CD4-positive, alpha-beta T cell treated with Interleukin-17A for 1 hour (primary cell): ENCODE data around the gene INTS13.
"Not testable (repeated sequence)": the region's sequence is repeated elsewhere in the genome, so short reads cannot be mapped to it uniquely, and the experiment has no call there.

Source experiments
- DNase-seq: peaks from one replicate; pipeline ENCODE4 v3.0.0-alpha.2; 2020

The INTS13 gene, protein sequence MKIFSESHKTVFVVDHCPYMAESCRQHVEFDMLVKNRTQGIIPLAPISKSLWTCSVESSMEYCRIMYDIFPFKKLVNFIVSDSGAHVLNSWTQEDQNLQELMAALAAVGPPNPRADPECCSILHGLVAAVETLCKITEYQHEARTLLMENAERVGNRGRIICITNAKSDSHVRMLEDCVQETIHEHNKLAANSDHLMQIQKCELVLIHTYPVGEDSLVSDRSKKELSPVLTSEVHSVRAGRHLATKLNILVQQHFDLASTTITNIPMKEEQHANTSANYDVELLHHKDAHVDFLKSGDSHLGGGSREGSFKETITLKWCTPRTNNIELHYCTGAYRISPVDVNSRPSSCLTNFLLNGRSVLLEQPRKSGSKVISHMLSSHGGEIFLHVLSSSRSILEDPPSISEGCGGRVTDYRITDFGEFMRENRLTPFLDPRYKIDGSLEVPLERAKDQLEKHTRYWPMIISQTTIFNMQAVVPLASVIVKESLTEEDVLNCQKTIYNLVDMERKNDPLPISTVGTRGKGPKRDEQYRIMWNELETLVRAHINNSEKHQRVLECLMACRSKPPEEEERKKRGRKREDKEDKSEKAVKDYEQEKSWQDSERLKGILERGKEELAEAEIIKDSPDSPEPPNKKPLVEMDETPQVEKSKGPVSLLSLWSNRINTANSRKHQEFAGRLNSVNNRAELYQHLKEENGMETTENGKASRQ

DNA sequence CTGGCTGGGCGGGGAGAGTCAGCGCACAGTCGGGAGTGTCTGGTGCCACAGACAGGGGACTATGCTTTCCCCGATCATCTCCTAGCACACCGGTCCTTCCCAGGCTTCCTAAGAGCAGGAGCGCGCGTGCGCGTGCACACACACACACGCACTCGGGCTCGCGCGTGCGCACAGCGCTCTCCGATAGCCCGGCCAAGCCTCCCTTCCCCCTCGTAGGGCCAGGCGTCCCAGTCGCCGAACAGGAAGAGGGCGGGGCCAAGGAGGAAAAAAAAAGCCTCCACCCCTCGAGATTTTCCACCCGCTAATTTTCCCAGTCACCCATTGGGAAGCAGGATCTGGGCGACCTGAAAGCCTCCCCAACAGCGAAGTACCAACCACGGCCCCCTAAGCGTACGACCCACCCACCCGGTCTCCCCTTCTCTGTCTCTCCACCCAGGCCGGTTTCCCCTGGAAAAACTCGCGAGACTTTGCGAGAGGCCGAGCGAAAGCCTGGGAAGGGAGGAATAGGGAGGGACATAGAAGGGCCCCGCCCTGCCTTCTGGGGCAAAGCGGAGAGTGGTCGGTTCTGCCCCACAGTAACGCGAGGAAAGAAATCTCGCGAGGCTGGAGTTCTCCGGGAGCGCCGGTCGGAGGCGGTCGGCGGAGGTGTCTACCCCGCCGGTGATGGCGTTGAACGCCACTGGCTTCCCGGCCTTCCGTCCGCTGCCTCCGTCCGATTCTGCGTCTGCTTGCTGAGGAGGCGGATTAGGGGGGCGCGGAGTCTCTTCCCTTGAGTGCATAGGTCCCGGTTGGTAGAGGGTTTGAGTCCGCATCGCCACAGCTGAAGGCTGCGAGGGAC lies at the start of gene INTS13, which contains the start of gene FGFR1OP2:
Gene INTS13, minus strand, starts transcription at position 119 of the 838 bp plus-strand sequence. CDS start 1,178 bp downstream, outside the sequence.
Gene FGFR1OP2, plus strand, starts transcription at position 608 of the 838 bp plus-strand sequence. CDS start 15,689 bp downstream, outside the sequence.
- peak; percentile 98 for DNase-seq

DNA sequence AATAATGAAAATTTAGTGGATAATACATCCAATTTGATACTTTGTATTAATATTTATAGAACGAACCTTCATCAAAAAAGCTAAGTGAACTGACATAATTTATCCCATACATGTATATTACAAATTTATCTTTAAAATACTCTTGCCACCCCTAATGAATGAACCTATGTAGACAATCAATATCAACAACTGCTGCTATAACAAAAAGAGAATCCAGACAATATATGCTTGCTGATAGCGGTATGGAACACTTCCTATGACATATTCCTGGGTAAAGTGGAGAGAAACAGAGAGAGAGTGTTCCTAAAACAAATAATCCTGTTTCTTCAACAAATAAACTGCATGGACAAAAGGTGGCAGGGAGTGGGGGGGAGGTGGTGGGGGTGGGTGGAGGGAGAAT lies 45.1 kb upstream of the INTS13 start:
- no peak for DNase-seq

DNA sequence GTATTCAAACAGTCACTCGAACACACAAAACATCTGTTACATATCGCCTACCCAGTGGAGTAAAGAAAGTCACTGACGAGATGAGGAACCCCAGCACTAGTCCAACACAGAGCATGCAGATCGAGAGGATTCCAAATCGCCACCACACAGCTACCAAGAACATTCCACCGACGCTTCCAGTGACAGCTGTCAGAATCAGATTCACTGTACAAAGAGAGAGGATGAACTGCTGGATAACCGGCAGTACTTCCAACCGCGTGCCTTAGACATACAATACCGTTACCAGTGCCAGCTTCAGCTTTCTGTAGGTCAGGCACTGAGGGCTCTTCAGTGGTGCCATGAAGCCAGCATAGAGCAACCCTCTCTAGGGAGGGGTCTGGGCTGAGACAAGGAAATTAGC lies 42.0 kb upstream of the INTS13 start:
- DNase-seq: no peak

DNA sequence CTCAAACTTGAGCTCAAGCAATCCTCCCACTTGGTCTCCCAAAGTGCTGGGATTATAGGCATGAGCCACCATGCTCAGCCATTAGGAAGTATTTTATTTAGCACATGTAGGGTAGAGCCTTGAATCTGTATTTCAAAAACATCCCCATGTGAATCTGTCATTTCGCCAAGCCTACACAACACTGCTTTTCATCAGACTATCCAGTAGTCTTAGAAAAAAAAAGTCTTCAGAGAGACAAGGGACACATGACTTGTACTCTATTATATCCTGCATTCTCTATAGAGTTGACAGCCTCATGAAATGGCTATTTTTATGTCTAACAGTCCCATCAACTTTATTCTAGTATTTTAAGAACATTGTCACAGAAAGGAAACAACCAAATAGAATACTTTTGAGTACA lies 41.0 kb upstream of the INTS13 start:
- no peak for DNase-seq

DNA sequence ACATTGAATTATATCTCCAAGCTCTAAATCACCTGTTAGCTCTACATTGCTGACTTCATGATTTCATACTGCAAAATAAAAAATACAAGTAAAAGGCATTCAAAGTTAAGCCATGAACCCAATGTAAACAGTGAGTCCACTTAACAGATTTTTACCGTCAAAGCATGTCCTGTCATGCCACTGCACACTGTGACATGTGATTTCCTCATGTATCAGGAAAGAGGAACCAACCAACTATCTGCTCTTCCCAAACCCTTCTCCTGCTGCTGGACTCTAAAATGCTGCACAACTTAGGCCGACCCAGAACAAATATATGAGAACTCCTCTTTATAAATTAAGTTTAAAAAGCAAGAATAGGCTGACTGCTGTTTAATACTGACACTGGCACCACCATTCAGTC lies 38.9 kb upstream of the INTS13 start:
- no peak for DNase-seq

DNA sequence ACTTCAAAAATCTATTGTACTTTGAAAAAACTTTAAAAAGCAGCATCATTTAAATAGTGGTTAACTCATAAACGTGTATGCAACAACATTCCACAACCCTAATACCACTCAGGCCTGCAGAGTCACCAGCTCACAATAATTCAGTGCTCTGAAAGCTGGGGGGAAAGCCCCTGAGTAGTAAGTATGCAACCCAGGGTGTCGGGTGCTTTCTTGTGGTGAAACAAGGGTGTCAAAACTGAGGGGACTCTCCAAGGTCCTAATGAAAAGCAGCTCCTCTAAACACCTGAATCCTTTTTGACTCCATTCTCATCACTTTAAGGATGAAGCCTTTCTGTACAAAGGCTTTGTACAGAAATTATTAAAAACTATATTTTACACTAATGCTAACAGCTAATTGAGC lies 34.2 kb upstream of the INTS13 start:
- peak; percentile 79 for DNase-seq

DNA sequence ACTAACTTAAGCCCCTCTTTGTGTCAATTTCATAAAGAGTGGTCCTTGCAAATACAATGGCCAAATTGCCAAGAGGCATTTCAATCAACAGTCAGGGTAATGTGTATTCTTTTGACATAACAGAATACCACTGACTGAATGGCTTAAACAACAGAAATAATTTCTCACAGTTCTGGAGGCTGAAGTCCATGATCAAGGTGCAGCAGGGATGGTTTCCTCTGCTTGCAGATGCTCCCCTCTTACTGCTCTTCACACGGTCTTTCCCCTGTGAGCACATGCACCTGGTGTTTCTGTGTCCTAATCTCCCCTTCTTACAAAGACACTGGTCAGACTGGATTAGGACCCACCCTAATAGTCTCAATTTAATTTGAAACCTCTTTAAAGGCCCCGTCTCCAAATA lies 32.4 kb upstream of the INTS13 start:
- DNase-seq: no peak

DNA sequence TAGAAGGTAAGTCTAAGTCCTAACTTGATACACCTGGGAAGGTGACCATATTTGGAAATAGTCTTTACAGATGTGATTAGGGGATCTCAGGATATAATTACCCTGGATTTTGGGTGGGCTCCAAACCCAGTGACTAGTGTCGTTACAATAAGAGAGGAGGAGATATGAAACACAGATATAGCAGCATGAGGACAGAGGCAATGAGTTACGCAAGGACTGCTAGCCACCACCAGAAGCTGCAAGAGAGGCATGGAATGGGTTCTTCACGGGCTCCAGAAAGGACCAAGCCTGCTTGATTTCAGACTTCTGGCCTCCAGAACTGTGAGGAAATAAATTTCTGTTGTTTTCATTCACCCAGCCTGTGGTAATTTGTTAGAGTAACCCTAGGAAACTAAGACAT lies 29.1 kb upstream of the INTS13 start:
- no peak for DNase-seq

DNA sequence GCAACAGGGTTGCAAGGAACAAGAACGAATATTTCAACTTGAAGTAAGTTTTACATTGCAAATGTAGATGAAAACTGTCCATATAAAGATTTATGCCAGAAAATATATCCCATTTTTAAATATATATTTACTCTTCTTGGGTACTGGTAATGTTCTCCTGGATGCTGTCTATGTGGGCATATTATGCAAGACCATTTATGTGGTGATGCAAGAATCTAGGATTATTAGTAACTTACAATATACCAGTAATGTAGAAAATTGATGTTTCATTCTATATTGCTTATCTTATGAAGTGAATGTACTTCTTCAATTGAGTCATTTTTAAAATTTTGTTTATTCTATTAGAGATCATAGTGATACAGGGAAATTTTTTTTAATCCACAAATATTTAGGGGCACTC lies 25.6 kb upstream of the INTS13 start:
- DNase-seq: no peak

DNA sequence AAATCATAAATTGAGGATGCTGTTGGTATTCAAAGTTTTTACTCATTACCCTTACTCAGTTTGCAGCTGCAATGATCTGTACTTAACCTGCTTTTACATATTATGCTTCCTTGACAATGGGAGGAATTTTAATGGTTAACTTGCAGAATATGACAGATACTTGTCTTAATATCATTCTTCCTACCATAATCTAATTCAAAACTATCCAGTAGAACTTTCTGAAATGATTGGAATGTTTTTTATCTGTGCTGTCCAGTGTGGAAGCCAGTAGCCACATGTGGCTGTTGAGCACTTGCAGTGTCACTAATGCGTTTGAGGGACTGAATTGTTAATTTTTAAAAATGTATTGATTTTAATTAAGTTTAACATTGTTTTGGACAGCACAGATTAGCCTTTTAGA lies 24.0 kb upstream of the INTS13 start:
- DNase-seq: no peak

DNA sequence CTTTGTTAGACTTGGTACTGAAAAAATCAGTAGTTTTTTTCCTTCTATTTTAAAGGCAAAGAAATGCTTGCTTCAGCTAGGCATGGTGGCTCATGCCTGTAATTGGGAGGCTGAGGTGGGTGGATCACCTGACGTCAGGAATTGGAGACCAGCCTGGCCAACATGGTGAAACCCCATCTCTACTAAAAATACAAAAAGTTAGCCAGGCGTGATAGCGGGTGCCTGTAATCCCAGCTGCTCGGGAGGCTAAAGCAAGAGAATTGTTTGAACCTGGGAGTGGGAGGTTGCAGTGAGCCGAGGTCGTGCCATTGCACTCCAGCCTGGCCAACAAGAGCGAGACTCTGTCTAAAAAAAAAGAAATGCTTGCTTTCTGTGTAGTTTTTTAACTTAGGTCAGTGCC lies 23.6 kb upstream of the INTS13 start:
- not testable (repeated sequence) for DNase-seq

DNA sequence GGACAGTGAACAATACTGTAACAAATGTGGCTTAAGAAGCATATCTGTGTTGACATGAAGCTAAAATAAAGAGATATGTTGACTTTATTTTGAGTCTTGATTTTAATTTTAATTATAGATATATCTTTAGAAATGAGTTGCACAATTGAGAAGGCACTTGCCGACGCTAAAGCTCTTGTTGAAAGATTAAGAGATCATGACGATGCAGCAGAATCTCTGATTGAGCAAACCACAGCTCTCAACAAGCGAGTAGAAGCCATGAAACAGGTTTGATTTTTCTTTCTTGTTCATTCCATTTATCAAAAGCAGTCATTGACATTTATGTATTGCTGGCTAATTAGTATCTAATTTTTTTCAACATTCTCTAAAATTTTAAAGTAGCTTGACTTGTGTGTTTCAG lies 16.2 kb upstream of the INTS13 start:
- DNase-seq: no peak

DNA sequence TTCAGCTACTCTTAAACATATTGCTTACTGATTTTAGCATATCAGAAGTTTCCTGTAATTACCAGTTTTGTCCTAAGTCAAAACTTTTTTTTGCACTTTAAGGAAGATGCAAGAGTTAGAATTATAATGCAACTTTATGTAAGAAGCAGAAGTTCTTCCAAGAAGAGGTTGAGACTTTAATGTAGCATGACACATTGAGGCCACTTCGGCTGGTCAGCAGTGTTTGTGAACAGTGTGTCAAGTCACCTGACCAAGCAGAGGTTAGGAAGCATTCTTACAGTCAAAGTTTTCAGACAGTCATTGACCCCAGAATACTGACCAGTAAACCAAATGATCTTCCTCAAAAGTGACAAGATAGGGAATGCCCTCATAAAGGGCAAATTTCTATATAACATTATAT lies 15.7 kb upstream of the INTS13 start:
- no peak for DNase-seq

DNA sequence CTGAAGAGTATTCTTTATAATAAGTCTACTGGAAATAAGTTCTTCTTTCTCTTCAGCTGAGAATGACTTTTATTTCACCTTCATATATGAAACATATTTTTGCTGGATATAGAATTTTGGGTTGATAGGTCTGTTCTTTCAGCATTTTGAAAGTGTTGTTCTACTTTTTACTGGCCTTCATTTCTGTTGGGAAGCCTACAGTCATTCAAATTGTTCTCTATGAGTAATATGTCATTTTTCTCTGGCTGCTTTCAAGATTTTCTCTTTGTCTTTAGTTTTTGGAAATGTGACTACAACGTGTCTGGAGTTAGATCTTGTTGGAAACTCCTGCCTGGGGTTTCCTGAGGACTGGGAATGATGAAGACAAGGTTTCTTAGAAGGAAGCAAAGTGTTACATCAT lies 10.5 kb upstream of the INTS13 start:
- DNase-seq: no peak

DNA sequence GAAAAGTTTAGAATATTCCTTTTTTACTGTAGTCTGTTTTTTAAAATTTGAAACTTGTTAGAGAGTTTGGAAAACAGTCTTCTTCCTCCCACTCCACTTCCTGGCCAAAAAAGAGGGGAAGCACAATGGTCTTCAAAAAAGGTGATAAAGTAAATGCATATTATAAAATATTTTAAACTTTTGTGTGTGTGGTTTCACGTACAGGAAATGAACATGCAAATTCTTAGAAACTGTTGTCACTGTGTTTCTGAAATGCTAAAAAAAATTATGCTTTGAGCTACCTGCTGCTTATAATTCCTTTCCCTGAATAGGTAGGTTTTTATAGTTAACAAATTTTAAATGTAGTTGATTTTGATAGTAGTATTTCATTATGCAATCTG lies 3.4 kb upstream of the INTS13 start:
- DNase-seq: peak; percentile 50

DNA sequence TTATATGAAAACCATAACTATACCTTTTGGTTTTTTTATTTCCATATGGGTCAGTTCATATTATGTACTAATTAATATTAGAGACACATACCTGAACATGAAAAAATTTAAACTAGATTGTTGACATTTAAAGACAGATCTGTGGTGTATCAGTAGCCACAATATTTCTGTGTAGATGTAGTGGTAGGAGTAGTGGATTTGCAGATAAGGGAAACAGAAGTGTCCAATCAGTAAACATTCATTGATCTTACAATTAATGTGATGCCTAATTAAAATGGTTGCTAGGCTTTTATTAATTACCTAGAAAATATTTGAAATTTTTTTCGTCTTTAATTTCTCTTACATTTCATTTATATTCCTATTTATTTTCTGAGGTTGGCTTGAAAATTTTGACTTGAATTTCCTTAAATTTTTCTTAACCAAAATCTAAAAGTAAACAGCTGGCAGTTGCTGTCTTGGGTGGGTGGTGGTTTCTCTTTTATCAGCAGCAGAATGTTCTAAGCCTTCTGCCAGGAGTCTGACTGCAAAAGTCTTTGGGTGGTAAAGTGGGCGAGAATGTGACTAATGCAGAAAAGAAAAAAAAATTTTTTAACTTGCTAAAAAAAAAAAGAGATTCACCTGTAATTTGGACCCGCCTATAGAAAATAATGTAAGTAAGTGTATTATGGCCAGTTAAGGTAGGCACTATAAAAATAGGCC lies 2.9 kb upstream of the INTS13 start:
- DNase-seq: peak; percentile 53

DNA sequence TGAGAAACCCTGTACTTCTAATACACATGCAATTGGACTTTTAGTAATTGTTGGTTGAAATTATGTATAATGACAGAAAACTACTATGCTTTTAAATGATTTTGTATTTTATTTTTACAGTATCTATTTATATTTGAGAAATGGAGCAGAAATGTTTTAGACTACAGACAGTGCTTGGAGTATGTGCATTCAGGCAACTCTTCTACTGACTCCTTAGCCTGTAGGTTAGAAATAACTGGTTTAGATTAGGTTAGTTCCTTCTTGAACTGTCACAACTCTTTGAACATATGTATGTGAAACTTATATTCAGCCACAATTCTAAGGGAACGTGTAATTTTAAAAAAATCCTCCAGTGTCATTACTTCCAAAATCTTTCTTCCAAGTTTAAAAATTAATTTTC lies 2.2 kb upstream of the INTS13 start:
- DNase-seq: peak; percentile 19

DNA sequence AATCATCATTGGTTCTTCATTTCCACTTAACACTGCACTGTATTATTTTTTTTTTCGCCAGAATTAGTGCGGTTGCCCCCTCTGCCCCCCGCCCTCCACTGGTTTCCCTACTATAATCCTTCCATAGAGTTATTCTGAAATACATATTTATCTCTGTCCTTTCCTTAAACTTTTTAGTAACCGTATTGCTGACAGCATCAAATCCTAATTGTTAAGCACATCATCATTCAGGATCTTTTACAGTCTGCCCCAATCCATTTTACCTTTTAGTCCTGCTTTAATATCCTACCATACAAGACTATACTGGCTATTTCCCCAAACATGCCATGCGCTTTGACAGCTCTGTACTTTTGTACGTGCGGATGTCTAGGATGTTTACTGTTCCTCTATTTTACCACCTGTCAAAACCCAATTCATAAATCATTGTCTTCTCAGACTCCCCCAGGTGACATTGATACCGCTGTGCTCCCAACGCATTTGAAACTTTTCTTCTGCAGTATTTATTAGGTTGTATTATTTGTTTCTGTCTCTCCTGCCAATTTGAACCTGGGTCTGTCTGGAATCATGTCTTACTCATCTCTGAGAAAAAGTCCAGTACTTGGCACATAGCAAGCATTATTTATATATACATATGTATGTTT lies 1.5 kb upstream of the INTS13 start:
- peak; percentile 29 for DNase-seq

DNA sequence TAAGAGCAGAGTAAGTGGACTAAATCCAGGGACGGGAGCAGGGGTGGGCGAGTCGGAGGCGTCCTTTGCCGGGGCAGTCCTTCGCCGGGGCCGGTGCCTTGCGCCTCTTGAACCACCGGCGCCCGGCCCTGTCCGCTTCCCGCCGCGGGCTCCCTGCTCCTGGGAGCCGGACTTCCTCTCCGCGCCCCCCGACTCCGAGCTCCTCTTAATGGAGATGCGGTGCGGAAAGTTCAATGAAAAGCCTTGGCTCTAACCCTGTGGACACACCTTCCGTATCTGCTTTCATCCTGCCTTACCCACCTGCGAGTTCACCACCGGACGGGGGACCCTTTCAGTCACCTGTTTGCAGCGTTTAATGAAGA lies 901 bp upstream of the INTS13 start:
- peak; percentile 37 for DNase-seq

DNA sequence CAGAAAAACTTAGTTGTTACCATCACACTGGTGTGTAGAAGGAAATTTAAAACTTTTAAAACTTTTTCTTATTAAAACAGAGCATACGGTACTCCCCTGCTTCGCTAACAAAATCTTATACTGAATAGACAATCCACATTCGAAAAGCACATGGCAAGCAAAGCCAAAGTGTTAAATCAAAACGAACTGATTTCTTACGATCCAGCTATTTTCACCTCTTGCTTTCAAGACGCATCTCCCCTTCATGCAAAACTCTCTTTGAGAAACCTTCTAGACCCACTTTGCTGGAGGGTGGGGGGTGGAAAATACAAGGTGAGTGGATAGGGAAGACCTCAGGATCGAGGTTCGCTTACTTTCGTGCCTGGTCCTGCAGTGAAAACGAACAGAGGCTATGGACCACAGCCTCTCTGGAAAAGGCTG lies 328 bp downstream of the INTS13 start:
- no peak for DNase-seq

DNA sequence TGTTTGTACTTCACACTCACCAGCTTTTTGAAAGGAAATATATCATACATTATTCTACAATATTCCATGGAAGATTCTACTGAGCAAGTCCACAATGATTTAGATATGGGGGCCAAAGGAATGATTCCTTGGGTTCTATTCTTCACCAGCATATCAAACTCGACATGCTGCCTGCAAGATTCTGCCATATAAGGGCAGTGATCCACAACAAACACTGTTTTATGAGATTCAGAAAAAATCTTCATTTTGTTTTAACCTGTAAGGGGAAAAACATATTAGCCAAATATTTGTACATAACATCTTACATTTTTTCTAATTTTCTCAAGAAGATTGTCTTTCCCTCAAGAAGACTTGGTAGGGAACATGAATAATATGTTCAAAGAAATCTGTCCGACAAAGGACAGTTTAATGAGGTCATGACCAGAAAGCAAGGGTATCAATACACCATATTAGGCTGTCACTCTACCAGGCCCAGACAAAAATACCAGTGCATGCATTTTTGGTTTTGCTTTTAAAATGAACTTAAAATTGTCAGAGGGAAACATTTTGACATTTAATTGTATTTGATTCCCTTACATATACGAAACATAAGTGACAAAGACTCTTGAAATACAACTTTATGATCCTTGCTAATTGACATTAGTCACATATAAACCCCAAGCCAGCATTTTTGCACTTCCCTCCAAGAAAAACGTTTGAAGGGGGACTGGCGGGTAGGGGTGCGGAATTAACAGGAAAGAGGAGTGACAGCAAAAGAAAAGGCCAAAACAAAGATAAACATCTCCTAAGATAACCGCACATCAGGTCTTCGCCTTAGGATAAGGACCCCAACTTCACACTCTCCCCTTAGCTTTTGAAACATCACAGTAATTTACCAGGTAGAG lies 980 bp downstream of the INTS13 start:
- DNase-seq: peak; percentile 39
